Mesodermal cell (in vitro differentiated cells): ENCODE data around the gene PTPN5. TPM values are rescaled to one million over a fixed set of nuclear protein-coding genes. Genes with fewer than 3 reads are reported as not detected.
"Not testable (repeated sequence)": the region's sequence is repeated elsewhere in the genome, so short reads cannot be mapped to it uniquely, and the experiment has no call there.

Source experiments
- H3K27ac ChIP-seq: 2 replicates; pipeline ENCODE4 v1.7.0; 2013; ENCODE audit warnings: mild to moderate bottlenecking, low read depth, low read length, moderate library complexity; ENCODE audit not compliant: severe bottlenecking
- H3K36me3 ChIP-seq: 2 replicates; pipeline ENCODE4 v1.7.1; 2013; ENCODE audit warnings: mild to moderate bottlenecking, low read length, moderate library complexity; ENCODE audit not compliant: control insufficient read depth, insufficient read depth
- H3K4me1 ChIP-seq: one replicate; pipeline ENCODE4 v1.7.1; 2013; ENCODE audit warnings: mild to moderate bottlenecking, low read length; ENCODE audit not compliant: insufficient read depth, control insufficient read depth, poor library complexity, severe bottlenecking
- H3K4me3 ChIP-seq: 2 replicates; pipeline ENCODE4 v1.7.0; 2013; ENCODE audit warnings: low read length, control low read depth, mild to moderate bottlenecking; ENCODE audit not compliant: insufficient read depth, poor library complexity, severe bottlenecking; ENCODE audit errors: extremely low read depth
- H3K9me3 ChIP-seq: 2 replicates; pipeline ENCODE4 v1.7.1; 2013; ENCODE audit warnings: mild to moderate bottlenecking, low read length, moderate library complexity; ENCODE audit not compliant: control insufficient read depth
- WGBS, 2 experiments: methylation state at CpG; one replicate each; pipeline ENCODE4 v1.1.5; 2013; ENCODE audit warnings: missing lambda C conversion rate in 2 of 2; ENCODE audit not compliant: insufficient coverage in 2 of 2; 5-methylcytosine and 5-hydroxymethylcytosine counted together
- polyA plus RNA-seq, 2 experiments: library from polyadenylated mRNA; stranded (reverse); fragments of 50-300 nt; gene quantifications; one replicate each; pipeline ENCODE4 v1.2.3, GENCODE V29; 2013

PTPN5 gene
- 1.4 TPM for polyA plus RNA-seq (2013, experiment 1 of 2)
- 1.3 TPM for polyA plus RNA-seq (2013, experiment 2 of 2)

DNA sequence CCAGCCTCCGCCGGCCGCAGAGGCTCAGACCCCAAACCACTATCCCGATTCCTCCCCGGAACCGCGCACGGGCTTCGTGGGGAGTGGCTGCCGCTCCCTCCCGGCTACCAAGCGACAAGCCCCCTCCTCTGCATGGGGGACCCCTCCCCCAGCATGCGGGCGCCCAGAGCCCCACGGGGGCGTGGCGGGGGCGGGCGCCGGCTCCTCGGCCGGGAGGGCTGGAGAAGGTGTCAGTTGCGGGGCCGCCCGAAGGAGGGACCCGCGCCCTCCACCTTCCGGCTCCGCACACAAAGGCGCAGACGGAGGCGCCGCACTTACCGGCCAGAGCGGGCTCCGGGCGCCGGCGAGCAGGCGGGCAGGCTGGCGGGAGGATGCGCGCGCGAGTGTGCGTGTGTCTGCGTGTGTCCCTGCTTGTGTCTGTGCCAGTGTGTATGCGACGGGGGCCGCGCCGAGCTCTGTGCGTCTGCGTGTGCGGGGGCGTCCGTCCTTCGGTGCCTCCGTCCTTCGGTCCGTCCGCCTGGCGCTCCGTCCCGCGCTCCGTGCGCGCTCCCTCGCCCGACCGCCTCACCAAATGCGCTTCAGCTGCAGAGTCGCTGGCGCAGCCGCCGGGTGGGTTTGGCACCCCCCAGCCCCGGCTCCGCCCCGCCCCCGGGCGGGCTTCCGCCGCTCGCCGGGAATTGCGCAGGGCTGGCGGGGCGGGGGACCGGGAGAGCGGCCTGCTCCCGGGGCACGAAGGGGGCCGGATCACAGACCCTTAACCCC lies at the start of gene PTPN5:
Gene PTPN5, minus strand, starts transcription at position 592 of the 762 bp plus-strand sequence. CDS start 19,840 bp downstream, outside the sequence.
- H3K36me3 ChIP-seq, result no peaks in the 10 kb centered on the region
- H3K27ac ChIP-seq, result no peak within 1 kb of the TSS
- H3K4me3 ChIP-seq, result peak within 1 kb of the TSS; percentile 52
- WGBS, 2 experiments, result 0% methylated on average over 61 to 76 of the region's 94 CpGs
- H3K9me3 ChIP-seq, result no peaks in the 10 kb centered on the region
- no peaks in the 10 kb centered on the region for H3K4me1 ChIP-seq

DNA sequence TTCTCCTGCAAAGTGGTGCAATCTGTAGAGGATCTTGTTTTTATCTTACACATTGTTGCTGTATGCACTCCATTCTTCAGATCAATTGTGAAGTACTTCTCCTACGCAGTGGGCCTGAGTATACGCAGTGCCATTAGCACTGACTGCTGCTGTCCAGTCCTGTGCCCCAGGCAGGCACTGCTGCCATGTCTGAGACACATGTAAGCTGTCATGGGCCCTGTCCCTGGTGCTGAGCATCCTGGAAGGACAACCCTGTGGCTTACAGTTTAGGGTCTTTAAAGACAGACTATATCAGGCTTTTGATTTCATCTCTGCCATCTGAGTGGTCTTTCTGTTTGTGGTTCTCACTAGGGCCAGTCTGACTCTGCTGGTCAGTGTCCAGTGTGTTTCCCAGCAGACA lies 44.8 kb upstream of the PTPN5 start:
- Histone ChIP-seq H3K4me1 (no peaks in the 10 kb centered on the region), H3K27ac (no peak overlapping the region), H3K36me3 (no peaks in the 10 kb centered on the region), H3K9me3 (no peaks in the 10 kb centered on the region), H3K4me3 (no peak overlapping the region)
- WGBS, 2 experiments, result 68 to 80% methylated on average over 2 of the region's 2 CpGs

DNA sequence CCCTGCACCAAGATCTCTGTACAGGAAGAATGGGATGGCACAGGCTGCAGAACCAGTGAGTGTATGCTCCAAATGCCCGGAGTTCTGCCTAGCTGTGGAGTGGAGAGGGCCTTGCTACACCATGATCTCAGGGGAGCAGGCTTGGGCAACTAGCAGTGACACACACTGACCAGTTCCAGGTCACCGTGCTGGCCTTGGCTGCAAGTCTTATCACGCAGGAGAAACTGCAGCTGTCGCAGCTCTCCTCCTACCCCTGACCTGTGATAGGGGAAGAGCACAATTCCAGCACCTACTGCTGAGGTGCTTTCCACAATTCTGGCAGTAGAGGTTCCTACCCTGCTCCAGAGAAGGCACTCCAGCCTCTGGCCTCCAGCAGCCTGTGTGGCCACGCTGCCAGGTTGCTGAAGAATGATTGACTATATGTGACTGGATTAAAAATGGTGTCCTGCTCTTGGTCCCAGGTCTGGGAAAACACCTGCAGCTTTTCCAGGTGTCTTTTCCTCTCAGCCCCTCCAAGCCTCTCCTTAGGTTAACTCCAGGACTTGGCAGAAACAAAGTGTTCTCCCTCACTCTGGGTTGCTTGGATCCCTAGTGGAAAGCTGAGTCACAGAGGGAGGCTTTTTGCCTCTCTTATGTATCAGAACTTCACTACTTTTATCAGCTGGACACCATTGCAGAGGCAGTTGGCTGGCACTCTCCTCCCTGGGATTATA lies 43.3 kb upstream of the PTPN5 start:
- Histone ChIP-seq H3K4me3 (no peak overlapping the region), H3K27ac (no peak overlapping the region), H3K9me3 (no peaks in the 10 kb centered on the region), H3K4me1 (no peaks in the 10 kb centered on the region), H3K36me3 (no peaks in the 10 kb centered on the region)
- 87 to 95% methylated on average over 4 to 5 of the region's 5 CpGs for WGBS, 2 experiments

DNA sequence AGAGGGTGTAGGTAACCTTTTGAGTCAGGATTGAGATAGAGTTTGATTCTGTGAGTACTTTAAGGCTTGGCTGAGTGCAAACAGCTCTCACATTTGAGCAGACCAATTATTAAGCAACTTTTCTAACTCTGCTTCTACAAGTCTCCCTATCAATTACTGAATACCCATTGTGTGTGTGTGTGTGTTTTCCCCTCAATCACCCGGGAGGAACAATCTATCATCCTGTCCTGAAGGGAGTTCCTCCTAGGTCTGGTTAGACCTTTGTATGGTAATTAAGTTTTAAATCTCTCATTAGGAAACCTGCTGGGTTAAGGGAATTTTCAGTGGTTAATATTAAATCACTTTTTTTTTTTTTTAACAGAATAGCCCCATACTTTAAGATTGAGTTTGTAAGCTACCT lies 28.6 kb upstream of the PTPN5 start:
- not testable (repeated sequence) for H3K27ac ChIP-seq, H3K4me1 ChIP-seq, H3K36me3 ChIP-seq, H3K9me3 ChIP-seq, H3K4me3 ChIP-seq
- WGBS, 2 experiments, result no CpG with 5 or more reads among the region's 1 CpG

DNA sequence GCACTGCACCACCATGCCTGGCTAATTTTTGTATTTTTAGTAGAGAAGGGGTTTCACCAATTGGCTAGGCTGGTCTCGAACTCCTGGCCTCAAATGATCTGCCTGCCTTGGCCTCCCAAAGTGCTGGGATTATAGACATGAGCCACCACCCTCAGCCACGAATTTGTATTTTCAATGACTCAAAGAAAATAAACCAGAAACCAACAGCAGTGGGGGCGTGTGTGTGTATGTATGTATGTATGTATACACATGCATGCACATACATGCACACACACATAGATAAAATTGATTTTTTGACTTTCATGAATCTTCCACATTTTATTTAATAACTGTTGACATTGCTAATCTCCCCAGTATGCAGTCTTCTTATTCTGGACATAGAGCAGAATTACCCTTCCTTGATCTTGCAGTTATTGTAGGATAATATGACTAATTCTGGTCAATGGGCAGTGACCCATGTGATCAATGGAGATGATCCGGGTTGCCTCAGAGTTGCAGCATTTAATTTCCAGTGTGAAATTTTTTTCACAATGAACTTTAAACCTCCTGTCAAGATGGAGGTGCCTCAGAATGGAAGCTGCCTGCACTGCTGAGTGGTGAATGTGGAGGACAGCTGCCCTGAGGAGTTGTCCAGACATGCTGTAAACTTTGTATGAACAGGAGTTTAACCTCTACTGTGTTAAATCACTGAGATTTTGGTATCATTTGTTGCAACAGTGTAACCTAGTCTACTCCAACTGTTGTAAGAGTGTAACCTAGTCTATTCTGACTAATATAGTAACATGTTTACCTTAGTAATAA lies 12.8 kb upstream of the PTPN5 start:
- H3K4me1 ChIP-seq, result no peaks in the 10 kb centered on the region
- WGBS, 2 experiments, result 62% methylated on average over 3 of the region's 4 CpGs; no CpG with 5 or more reads in 1 of the 2 experiments
- no peaks in the 10 kb centered on the region for H3K36me3 ChIP-seq
- no peak overlapping the region for H3K27ac ChIP-seq
- no peak overlapping the region for H3K4me3 ChIP-seq
- H3K9me3 ChIP-seq, result no peaks in the 10 kb centered on the region

DNA sequence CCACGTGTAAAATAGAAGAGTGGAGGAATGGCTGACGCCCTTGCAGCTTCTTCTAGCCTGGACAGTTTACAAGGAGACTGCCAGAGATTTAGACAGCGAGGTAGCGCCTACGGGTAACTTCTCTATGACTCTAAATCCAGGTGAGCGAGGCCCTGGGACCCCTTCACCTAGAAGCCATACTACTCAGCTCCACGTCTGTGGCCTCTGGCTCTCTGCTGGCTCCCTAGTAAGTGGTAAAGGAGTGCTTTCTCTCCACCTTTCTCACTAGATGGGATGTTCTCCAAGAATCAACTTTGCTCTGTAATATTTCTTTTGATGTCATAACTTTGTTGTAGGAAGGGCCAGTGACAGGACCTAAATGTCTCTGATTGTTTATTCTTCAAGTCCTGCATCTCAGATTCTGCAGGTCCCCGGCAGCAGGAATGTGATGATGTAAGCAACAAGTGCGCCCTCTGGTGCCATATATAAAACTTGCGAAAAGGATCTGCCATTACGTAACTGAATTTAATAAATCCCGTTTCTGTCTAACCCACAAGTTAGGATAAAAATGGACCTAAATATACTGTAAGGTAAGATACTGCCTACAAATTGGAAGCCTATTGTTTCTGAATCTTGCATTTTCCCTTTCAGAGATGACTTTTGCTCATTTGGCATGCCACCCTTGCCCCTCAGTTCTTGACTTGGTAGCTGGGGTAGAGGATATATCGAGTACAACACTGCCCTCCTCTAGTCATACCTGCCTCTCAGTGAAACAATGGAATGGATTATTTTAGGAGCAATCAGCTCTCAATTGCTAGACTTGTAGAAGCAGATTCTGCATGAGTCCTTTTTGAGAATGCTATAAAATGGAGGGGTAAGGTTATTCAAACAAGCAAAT lies 11.0 kb upstream of the PTPN5 start:
- H3K36me3 ChIP-seq, result no peaks in the 10 kb centered on the region
- no peaks in the 10 kb centered on the region for H3K4me1 ChIP-seq
- 57 to 61% methylated on average over 5 to 9 of the region's 13 CpGs for WGBS, 2 experiments
- H3K4me3 ChIP-seq, result no peak overlapping the region
- no peaks in the 10 kb centered on the region for H3K9me3 ChIP-seq
- H3K27ac ChIP-seq, result no peak overlapping the region

DNA sequence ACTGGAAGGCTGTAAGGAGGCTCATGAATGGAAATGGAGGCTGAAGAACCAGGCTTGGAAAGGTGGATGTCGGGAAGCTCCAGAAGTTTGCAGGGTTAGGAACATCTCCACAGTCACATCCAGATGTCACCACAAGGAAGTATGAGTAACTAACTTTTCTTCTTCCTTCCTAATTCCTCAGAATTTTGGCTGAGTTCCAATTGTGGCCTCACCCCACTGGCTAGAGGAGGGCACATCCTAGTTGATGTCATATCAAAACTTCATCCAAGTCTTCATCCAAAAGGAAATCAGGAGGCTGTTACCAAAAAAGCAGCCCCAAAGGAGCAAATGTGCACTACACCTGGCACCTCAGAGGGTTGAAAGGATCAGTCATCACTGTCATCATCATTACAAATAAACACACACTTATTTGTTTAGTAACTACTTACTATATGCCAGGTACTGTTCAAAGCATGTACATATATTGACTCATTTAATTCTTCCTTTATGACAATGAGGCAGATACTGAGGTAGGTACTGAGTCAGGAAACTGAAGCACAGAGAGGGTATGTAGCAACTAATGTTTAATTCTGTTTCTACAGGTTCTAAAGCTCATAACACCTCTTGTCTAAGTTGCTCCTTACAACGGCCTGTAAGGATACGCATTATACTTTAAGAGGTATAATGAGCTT lies 7.3 kb upstream of the PTPN5 start:
- Histone ChIP-seq H3K4me1 (no peaks in the 10 kb centered on the region), H3K4me3 (no peak overlapping the region), H3K27ac (no peak overlapping the region), H3K9me3 (no peaks in the 10 kb centered on the region), H3K36me3 (no peaks in the 10 kb centered on the region)
- WGBS, 2 experiments, result 57% methylated on average over 1 of the region's 3 CpGs; no CpG with 5 or more reads in 1 of the 2 experiments

DNA sequence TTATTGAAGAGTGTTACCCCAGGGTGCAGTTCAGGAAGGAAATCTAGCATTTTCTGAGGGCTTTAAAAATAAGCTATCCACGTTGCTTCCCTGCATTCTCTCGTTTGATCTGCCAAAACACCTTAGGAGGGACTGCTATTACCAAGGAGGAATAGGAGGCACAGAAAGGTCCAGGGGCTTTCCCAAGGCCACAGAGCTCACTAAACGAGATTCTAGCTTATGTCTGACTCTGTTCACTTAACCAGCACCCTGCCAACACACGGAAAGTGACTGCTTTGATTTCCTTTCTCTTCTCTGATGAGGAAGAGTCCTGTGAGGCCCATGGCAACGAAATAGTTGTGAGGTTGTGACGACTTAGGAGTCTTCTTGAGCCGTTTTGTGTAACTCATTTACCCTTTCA lies 3.4 kb upstream of the PTPN5 start:
- Histone ChIP-seq H3K4me1 (no peaks in the 10 kb centered on the region), H3K36me3 (no peaks in the 10 kb centered on the region), H3K4me3 (no peak overlapping the region), H3K27ac (no peak overlapping the region), H3K9me3 (no peaks in the 10 kb centered on the region)
- 59 to 69% methylated on average over 3 to 7 of the region's 7 CpGs for WGBS, 2 experiments

DNA sequence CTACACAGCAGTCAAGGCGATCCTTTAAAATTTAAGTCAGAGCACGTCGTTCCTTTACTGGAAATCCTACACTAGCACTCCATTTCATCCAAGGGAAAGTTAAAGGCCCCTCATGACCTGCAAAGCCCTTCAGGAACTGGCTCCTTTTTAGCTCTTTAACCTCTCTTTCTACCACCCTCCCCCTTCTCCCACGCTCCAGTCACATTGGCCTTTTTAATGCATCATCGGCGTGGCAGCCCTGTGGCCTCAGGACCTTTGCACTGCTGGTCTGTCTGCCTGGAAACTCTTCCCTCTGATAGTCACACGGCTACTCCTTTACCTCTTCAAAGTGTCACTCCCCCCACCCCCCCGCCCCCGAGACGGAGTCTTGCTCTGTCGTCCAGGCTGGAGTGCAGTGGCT lies 1.2 kb upstream of the PTPN5 start:
- Histone ChIP-seq H3K27ac (no peak overlapping the region), H3K4me1 (no peaks in the 10 kb centered on the region), H3K4me3 (no peak overlapping the region), H3K9me3 (no peaks in the 10 kb centered on the region), H3K36me3 (no peaks in the 10 kb centered on the region)
- WGBS, 2 experiments, result 48 to 50% methylated on average over 6 of the region's 11 CpGs
